ENCODE results near the gene AQR.

DNA sequence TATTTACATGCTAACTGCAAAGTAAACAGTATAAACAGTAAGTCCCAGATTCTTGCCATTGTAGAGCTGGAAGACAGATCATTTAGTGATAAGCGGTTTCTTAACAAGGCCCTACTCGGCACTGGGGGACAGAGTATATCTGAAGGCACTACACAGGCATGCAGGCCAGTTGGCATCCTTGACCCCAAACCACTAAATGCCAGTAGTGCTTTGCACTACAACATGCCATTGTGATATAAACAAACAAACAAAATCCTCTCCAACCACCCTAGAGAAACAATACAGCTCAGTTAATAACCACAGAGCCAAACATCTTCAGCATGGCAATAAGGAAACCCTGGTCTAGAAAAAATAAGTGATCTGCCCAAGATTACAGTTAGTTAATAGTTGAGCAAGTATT, 5.3 kb downstream of the AQR start:
- TF ChIP-seq GATA3 (IDR thresholded peaks at IDR 0.05; ENCODE audit: low read depth, low read length) (no peak), GATA2 (IDR thresholded peaks at IDR 0.05; ENCODE audit: low read depth, low read length) (no peak)

Measured in SH-SY5Y (cell line).